HEK293 (cell line): ENCODE measurements around the gene NNT.

Experiments
- CTCF ChIA-PET: fragments of 350-600 bp; formaldehyde crosslinking; extraction: SDS; loops from one replicate; lab custom pipeline; 2021; ENCODE audit warnings: antibody characterized with exemption; lab: Yijun Ruan, JAX
- POLR2A ChIA-PET: fragments of 300-600 bp; formaldehyde crosslinking; extraction: SDS; loops from one replicate; lab custom pipeline; 2020; ENCODE audit warnings: antibody characterized with exemption, inconsistent platforms; lab: Yijun Ruan, JAX
- H3K27ac ChIP-seq: fragments of 200-500 bp; sonication (Bioruptor generic); 2 replicates; pipeline ENCODE4 v1.5.1; 2014; ENCODE audit warnings: low read depth, low read length, control low read depth, inconsistent platforms; ENCODE audit errors: extremely low read depth
- H3K36me3 ChIP-seq, 2 experiments: fragments of 200-500 bp in 1 of 2; sonication (Bioruptor generic) in 1 of 2; 1 replicate in 1 of 2; 2 replicates in 1 of 2; pipeline ENCODE4 v1.5.1; 2014 to 2017; ENCODE audit warnings: inconsistent platforms in 2 of 2, low read length in 2 of 2; ENCODE audit not compliant: control insufficient read depth in 2 of 2, insufficient read depth in 1 of 2
- H3K4me1 ChIP-seq: fragments of 200-500 bp; sonication (Bioruptor generic); 2 replicates; pipeline ENCODE4 v1.5.1; 2014; ENCODE audit warnings: mild to moderate bottlenecking, low read length, inconsistent platforms; ENCODE audit not compliant: control insufficient read depth, insufficient read depth
- H3K4me3 ChIP-seq: 2 replicates; pipeline ENCODE4 v1.5.1; 2011; ENCODE audit warnings: low read depth, mild to moderate bottlenecking, control low read depth, low read length, moderate library complexity
- H3K9me3 ChIP-seq: fragments of 200-500 bp; sonication (Bioruptor generic); 2 replicates; pipeline ENCODE4 v1.5.1; 2014; ENCODE audit warnings: low read depth, low read length, inconsistent platforms; ENCODE audit not compliant: control insufficient read depth, insufficient read depth
- CTCF ChIP-seq: fragments of 450-650 bp; formaldehyde crosslinking; IDR thresholded peaks from 2 replicates; pipeline ENCODE4 v1.5.1; 2016; ENCODE audit warnings: missing biosample characterization, missing genetic modification characterization
- HOXC10 ChIP-seq: sonication (generic); formaldehyde crosslinking; IDR thresholded peaks from 2 replicates; pipeline ENCODE4 v1.8.1; 2023; ENCODE audit warnings: mild to moderate bottlenecking, missing genetic modification reagents
- YY2 ChIP-seq: fragments of 450-650 bp; formaldehyde crosslinking; IDR thresholded peaks from 2 replicates; pipeline ENCODE4 v1.5.1; 2016; ENCODE audit warnings: missing biosample characterization, missing genetic modification characterization
- ZBTB48 ChIP-seq: fragments of 450-650 bp; formaldehyde crosslinking; IDR thresholded peaks from 2 replicates; pipeline ENCODE4 v1.5.1; 2016; ENCODE audit warnings: missing biosample characterization, missing genetic modification characterization
- ZNF148 ChIP-seq: fragments of 450-650 bp; formaldehyde crosslinking; IDR thresholded peaks from 2 replicates; pipeline ENCODE4 v1.5.0; 2017; ENCODE audit warnings: missing biosample characterization, missing genetic modification characterization, borderline replicate concordance
- ZNF211 ChIP-seq: fragments of 450-650 bp; formaldehyde crosslinking; IDR thresholded peaks from 2 replicates; pipeline ENCODE4 v1.5.1; 2016; ENCODE audit warnings: low read depth, missing biosample characterization, missing genetic modification characterization
- ZNF26 ChIP-seq: fragments of 450-650 bp; formaldehyde crosslinking; IDR thresholded peaks from 2 replicates; pipeline ENCODE4 v1.5.1; 2016; ENCODE audit warnings: missing biosample characterization, missing genetic modification characterization
- ZNF311 ChIP-seq: fragments of 450-650 bp; formaldehyde crosslinking; IDR thresholded peaks from 2 replicates; pipeline ENCODE4 v1.5.1; 2017; ENCODE audit warnings: missing biosample characterization, missing genetic modification characterization, borderline replicate concordance
- ZNF37A ChIP-seq: fragments of 450-650 bp; IDR thresholded peaks from 2 replicates; pipeline ENCODE4 v1.5.1; 2018; ENCODE audit warnings: missing biosample characterization, missing genetic modification characterization
- ZNF518A ChIP-seq: fragments of 450-650 bp; formaldehyde crosslinking; conservative IDR thresholded peaks from 2 replicates; pipeline ENCODE4 v1.5.1; 2016; ENCODE audit warnings: low read depth, missing biosample characterization, missing genetic modification characterization
- ZNF548 ChIP-seq: fragments of 450-650 bp; formaldehyde crosslinking; IDR thresholded peaks from 2 replicates; pipeline ENCODE4 v1.5.1; 2016; ENCODE audit warnings: missing biosample characterization, missing genetic modification characterization
- ZNF558 ChIP-seq: fragments of 450-650 bp; formaldehyde crosslinking; IDR thresholded peaks from 2 replicates; pipeline ENCODE4 v1.5.1; 2016; ENCODE audit warnings: missing biosample characterization, missing genetic modification characterization
- ZNF580 ChIP-seq: fragments of 450-650 bp; formaldehyde crosslinking; IDR thresholded peaks from 2 replicates; pipeline ENCODE4 v1.5.1; 2016; ENCODE audit warnings: missing biosample characterization, missing genetic modification characterization
- ZNF600 ChIP-seq: fragments of 450-650 bp; formaldehyde crosslinking; IDR thresholded peaks from 2 replicates; pipeline ENCODE4 v1.5.1; 2016; ENCODE audit warnings: missing biosample characterization, missing genetic modification characterization
- ZNF629 ChIP-seq: fragments of 450-650 bp; formaldehyde crosslinking; IDR thresholded peaks from 2 replicates; pipeline ENCODE4 v1.5.1; 2017; ENCODE audit warnings: missing biosample characterization, missing genetic modification characterization
- ZNF843 ChIP-seq: fragments of 450-650 bp; formaldehyde crosslinking; IDR thresholded peaks from 2 replicates; pipeline ENCODE4 v1.5.1; 2016; ENCODE audit warnings: missing biosample characterization, missing genetic modification characterization
- ZXDB ChIP-seq: fragments of 450-650 bp; formaldehyde crosslinking; IDR thresholded peaks from 2 replicates; pipeline ENCODE4 v1.5.1; 2016; ENCODE audit warnings: missing biosample characterization, missing genetic modification characterization

The NNT gene

GRCh38 chr5:43561356-43561755, 41.6 kb upstream of the NNT start:
- CTCF ChIA-PET = interaction anchor here (0.5 kb wide), 1 partner anchor 23 kb away, joined by 3 read pairs; no protein-coding TSS in a partner anchor
- no peak for TF ChIP-seq ZNF37A (tag by site-specific recombination)
- no peak for TF ChIP-seq ZXDB (tag by site-specific recombination)
- no peak for TF ChIP-seq ZNF311 (tag by site-specific recombination)
- TF ChIP-seq YY2 (tag by site-specific recombination) = no peak
- TF ChIP-seq ZNF548 (tag by site-specific recombination) = no peak
- no peak for TF ChIP-seq ZNF600 (tag by site-specific recombination)
- no peak for TF ChIP-seq ZBTB48
- no peak for TF ChIP-seq ZNF580 (tag by site-specific recombination)
- TF ChIP-seq HOXC10 = no peak
- no peak for TF ChIP-seq ZNF148 (tag by site-specific recombination)
- TF ChIP-seq ZNF558 = no peak
- no peak for TF ChIP-seq ZNF843 (tag by site-specific recombination)
- TF ChIP-seq ZNF26 (tag by site-specific recombination) = no peak
- no peak for TF ChIP-seq ZNF211 (tag by site-specific recombination)
- TF ChIP-seq CTCF = no peak
- TF ChIP-seq ZNF518A (tag by site-specific recombination) = no peak
- no peak for TF ChIP-seq ZNF629 (tag by site-specific recombination)

More at GRCh38 chr5:43561356-43561755, 41.6 kb upstream of the NNT start:
- no peak overlapping the region for H3K27ac ChIP-seq
- H3K4me1 ChIP-seq = 0 out of 2 replicates have a peak, but pooled peaks cover 6% of the 10 kb centered on the region
- H3K9me3 ChIP-seq = no peaks in the 10 kb centered on the region
- no peaks in the 10 kb centered on the region for H3K36me3 ChIP-seq
- POLR2A ChIA-PET = interaction anchor here (1.1 kb wide), 1 partner anchor 11 kb away, joined by 4 read pairs; no protein-coding TSS in a partner anchor
- H3K4me3 ChIP-seq = no peak overlapping the region
